Neural cell (in vitro differentiated cells): Measurements from ENCODE around the gene PHKG1. TPM values are rescaled to one million over a fixed set of nuclear protein-coding genes. Genes with fewer than 3 reads are reported as not detected.
"Not testable (repeated sequence)": the region's sequence is repeated elsewhere in the genome, so short reads cannot be mapped to it uniquely, and the experiment has no call there.

Source experiments
- H2AFZ ChIP-seq: fragments of 200-600, 300-800 bp; sonication (generic), shearing (Covaris generic); 2 replicates; pipeline ENCODE4 v1.6.0; 2014; ENCODE audit warnings: low read depth, mild to moderate bottlenecking, antibody characterized with exemption, low read length, moderate library complexity
- H3F3A ChIP-seq: fragments of 200-600 bp; shearing (Covaris generic); 2 replicates; pipeline ENCODE4 v1.6.1; 2016; ENCODE audit warnings: mild to moderate bottlenecking, moderate library complexity, mixed read lengths, antibody characterized with exemption, low read length; ENCODE audit not compliant: insufficient read depth, poor library complexity, severe bottlenecking
- H3K27ac ChIP-seq: fragments of 200-600, 300-800 bp; sonication (generic), shearing (Covaris generic); 2 replicates; pipeline ENCODE4 v1.5.1; 2014; ENCODE audit warnings: mild to moderate bottlenecking, low read length, moderate library complexity
- H3K27me3 ChIP-seq: fragments of 300-800, 200-600 bp; sonication (generic), shearing (Covaris generic); 2 replicates; pipeline ENCODE4 v1.6.0; 2014; ENCODE audit warnings: mild to moderate bottlenecking, low read depth, low read length, moderate library complexity; ENCODE audit not compliant: insufficient read depth
- H3K36me3 ChIP-seq: fragments of 300-800, 200-600 bp; sonication (generic), shearing (Covaris generic); 2 replicates; pipeline ENCODE4 v1.5.1; 2014; ENCODE audit warnings: mild to moderate bottlenecking, antibody characterized with exemption, low read length, moderate library complexity; ENCODE audit not compliant: insufficient read depth
- H3K4me2 ChIP-seq: fragments of 300-800, 200-600 bp; sonication (generic), shearing (Covaris generic); 2 replicates; pipeline ENCODE4 v1.6.0; 2014; ENCODE audit warnings: mild to moderate bottlenecking, low read length
- H3K4me3 ChIP-seq: fragments of 300-800, 200-600 bp; sonication (generic), shearing (Covaris generic); 2 replicates; pipeline ENCODE4 v1.5.1; 2014; ENCODE audit warnings: mild to moderate bottlenecking, low read length, moderate library complexity
- H3K79me2 ChIP-seq: fragments of 200-600 bp; shearing (Covaris generic); replicated peaks from 2 replicates; pipeline ENCODE4 v1.6.0; 2014; ENCODE audit warnings: mild to moderate bottlenecking, low read length, moderate library complexity; ENCODE audit not compliant: insufficient read depth
- H3K9ac ChIP-seq: fragments of 300-800, 200-600 bp; sonication (generic), shearing (Covaris generic); 2 replicates; pipeline ENCODE4 v1.6.1; 2016; ENCODE audit warnings: mild to moderate bottlenecking, low read length, mixed read lengths
- H3K9me2 ChIP-seq: fragments of 200-600 bp; shearing (Covaris generic); 2 replicates; pipeline ENCODE4 v1.6.1; 2016; ENCODE audit warnings: mild to moderate bottlenecking, low read length, mixed read lengths; ENCODE audit not compliant: insufficient read depth
- H3K9me3 ChIP-seq: fragments of 200-600, 300-800 bp; sonication (generic), shearing (Covaris generic); 2 replicates; pipeline ENCODE4 v1.6.1; 2016; ENCODE audit warnings: mild to moderate bottlenecking, mixed run types, low read length, moderate library complexity, mixed read lengths
- H4K20me1 ChIP-seq: fragments of 200-600 bp; shearing (Covaris generic); 2 replicates; pipeline ENCODE4 v1.6.1; 2016; ENCODE audit warnings: mild to moderate bottlenecking, mixed run types; ENCODE audit not compliant: insufficient read depth
- CTCF ChIP-seq: fragments of 450-650 bp; IDR thresholded peaks from 2 replicates; pipeline ENCODE4 v1.5.1; 2014; ENCODE audit warnings: antibody characterized with exemption, mild to moderate bottlenecking, moderate library complexity; ENCODE audit not compliant: poor library complexity, severe bottlenecking
- EP300 ChIP-seq: fragments of 450-650 bp; conservative IDR thresholded peaks from 2 replicates; pipeline ENCODE4 v1.6.1; 2014; ENCODE audit warnings: antibody characterized with exemption, mild to moderate bottlenecking, moderate library complexity; ENCODE audit not compliant: poor library complexity, severe bottlenecking
- EZH2 ChIP-seq: fragments of 200-600, 300-800 bp; shearing (Covaris generic), sonication (generic); IDR thresholded peaks from 2 replicates; pipeline ENCODE4 v1.6.1; 2014; ENCODE audit warnings: antibody characterized with exemption, low read length, borderline replicate concordance, mild to moderate bottlenecking; ENCODE audit not compliant: insufficient read depth, poor library complexity, severe bottlenecking
- MXI1 ChIP-seq: fragments of 450-650 bp; conservative IDR thresholded peaks from 2 replicates; pipeline ENCODE4 v1.6.1; 2014; ENCODE audit warnings: antibody characterized with exemption, mild to moderate bottlenecking; ENCODE audit not compliant: poor library complexity, severe bottlenecking
- POLR2AphosphoS5 ChIP-seq: IDR thresholded peaks from 2 replicates; pipeline ENCODE4 v1.6.1; 2012
- RAD21 ChIP-seq: fragments of 450-650 bp; conservative IDR thresholded peaks from 2 replicates; pipeline ENCODE4 v1.6.1; 2014; ENCODE audit warnings: antibody characterized with exemption, mild to moderate bottlenecking, moderate library complexity
- SMC3 ChIP-seq: fragments of 450-650 bp; conservative IDR thresholded peaks from 2 replicates; pipeline ENCODE4 v1.6.1; 2014; ENCODE audit warnings: antibody characterized with exemption, mild to moderate bottlenecking, moderate library complexity; ENCODE audit not compliant: poor library complexity
- TAF1 ChIP-seq: IDR thresholded peaks from 2 replicates; pipeline ENCODE4 v1.6.1; 2012; ENCODE audit warnings: low read depth
- polyA plus RNA-seq: library from polyadenylated mRNA; depleted of rRNA; stranded (reverse); fragments of >200 nt; gene quantifications from 2 replicates; pipeline ENCODE4 v1.2.3, GENCODE V29; 2014
- TF ChIP-seq, protein P1 (sequence below): IDR thresholded peaks from 2 replicates; pipeline ENCODE4 v1.6.1; 2012; ENCODE audit warnings: borderline replicate concordance

The PHKG1 gene
- polyA plus RNA-seq, 1 donor from 2014 or later, result 2.6 TPM

DNA sequence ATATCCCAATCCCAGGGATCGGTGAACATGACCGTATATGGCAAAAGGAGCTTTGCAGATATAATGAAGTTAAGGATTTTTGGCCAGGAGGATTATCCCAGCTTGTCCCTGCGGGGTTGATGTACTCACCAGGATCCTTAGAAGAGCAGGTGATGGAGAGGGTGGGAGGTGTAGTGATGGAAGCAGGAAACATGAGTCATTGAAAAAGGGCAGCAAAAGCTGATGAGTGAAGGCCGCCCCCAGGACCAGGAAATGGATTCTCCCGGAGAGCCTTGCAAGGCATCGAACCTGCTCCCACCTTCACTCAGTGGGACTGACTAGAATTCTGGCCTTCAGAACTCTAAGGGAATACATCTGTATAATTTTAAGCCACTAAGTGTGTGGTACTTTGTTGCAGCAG, 28.7 kb upstream of the PHKG1 start:
- Histone ChIP-seq H3K4me2 (no peak overlapping the region), H3K27ac (no peak overlapping the region), H3F3A (no peaks in the 10 kb centered on the region), H3K4me3 (no peak overlapping the region), H3K9me2 (no peaks in the 10 kb centered on the region), H3K27me3 (no peaks in the 10 kb centered on the region), H4K20me1 (no peaks in the 10 kb centered on the region), H3K36me3 (no peaks in the 10 kb centered on the region), H3K9me3 (no peaks in the 10 kb centered on the region), H3K79me2 (no peaks in the 10 kb centered on the region), H3K9ac (no peak overlapping the region), H2AFZ (no peak overlapping the region)
- TF ChIP-seq MXI1, result no peak
- TF ChIP-seq, protein P1, sequence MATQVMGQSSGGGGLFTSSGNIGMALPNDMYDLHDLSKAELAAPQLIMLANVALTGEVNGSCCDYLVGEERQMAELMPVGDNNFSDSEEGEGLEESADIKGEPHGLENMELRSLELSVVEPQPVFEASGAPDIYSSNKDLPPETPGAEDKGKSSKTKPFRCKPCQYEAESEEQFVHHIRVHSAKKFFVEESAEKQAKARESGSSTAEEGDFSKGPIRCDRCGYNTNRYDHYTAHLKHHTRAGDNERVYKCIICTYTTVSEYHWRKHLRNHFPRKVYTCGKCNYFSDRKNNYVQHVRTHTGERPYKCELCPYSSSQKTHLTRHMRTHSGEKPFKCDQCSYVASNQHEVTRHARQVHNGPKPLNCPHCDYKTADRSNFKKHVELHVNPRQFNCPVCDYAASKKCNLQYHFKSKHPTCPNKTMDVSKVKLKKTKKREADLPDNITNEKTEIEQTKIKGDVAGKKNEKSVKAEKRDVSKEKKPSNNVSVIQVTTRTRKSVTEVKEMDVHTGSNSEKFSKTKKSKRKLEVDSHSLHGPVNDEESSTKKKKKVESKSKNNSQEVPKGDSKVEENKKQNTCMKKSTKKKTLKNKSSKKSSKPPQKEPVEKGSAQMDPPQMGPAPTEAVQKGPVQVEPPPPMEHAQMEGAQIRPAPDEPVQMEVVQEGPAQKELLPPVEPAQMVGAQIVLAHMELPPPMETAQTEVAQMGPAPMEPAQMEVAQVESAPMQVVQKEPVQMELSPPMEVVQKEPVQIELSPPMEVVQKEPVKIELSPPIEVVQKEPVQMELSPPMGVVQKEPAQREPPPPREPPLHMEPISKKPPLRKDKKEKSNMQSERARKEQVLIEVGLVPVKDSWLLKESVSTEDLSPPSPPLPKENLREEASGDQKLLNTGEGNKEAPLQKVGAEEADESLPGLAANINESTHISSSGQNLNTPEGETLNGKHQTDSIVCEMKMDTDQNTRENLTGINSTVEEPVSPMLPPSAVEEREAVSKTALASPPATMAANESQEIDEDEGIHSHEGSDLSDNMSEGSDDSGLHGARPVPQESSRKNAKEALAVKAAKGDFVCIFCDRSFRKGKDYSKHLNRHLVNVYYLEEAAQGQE, result no peak
- no peak for TF ChIP-seq EP300
- no peak for TF ChIP-seq POLR2AphosphoS5
- no peak for TF ChIP-seq EZH2
- no peak for TF ChIP-seq CTCF
- no peak for TF ChIP-seq TAF1
- TF ChIP-seq SMC3, result no peak
- no peak for TF ChIP-seq RAD21

DNA sequence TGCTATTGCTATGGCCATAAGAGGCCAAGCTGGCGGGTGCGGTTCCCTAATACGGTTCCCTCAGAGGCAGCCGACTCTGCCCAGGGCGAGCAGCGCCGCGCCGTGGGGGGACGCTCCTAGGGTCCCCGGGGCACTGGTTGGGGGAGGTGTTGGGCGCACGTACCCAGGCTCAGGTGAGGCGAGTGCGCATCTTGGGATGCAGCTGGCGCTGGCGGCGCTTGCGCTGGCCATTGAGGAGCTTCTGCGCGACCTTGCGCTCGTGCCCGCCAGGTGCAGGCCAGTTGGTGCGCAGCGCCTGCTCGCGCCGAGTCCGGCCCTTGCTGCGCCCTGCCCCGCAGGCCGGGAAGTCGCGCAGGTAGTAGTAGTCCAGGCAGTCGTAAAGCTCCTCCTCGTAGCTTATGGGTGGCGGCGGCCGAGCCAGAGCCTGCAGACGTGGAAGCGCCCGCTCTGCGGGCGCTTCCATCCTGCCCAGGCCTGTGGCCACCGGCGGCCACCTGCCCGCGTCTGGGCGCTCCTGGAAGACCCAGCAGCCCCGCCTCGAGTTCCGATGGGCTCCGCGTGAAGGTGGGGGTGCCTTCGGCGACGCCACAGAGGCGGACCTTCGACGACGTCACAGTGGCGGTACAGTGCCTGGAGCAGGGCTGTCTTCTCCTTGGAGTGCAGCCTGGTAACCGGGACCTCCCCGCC, 23.2 kb upstream of the PHKG1 start, which contains the start of gene NUPR2:
Gene NUPR2, minus strand, starts transcription at position 566 of the 687 bp plus-strand sequence. Its CDS starts 103 bp downstream, at position 463.
- Histone ChIP-seq H3K9me3 (no peaks in the 10 kb centered on the region), H2AFZ (no peak within 1 kb of the TSS), H4K20me1 (no peaks in the 10 kb centered on the region), H3K9ac (no peak within 1 kb of the TSS), H3F3A (no peaks in the 10 kb centered on the region), H3K4me2 (no peak within 1 kb of the TSS), H3K36me3 (no peaks in the 10 kb centered on the region), H3K27ac (no peak within 1 kb of the TSS), H3K9me2 (no peaks in the 10 kb centered on the region), H3K79me2 (no peaks in the 10 kb centered on the region), H3K27me3 (no peaks in the 10 kb centered on the region), H3K4me3 (no peak within 1 kb of the TSS)
- TF ChIP-seq TAF1 (no peak), CTCF (no peak), SMC3 (no peak), MXI1 (no peak), RAD21 (no peak), EZH2 (no peak), EP300 (no peak), POLR2AphosphoS5 (no peak)
- TF ChIP-seq, protein P1, result no peak

DNA sequence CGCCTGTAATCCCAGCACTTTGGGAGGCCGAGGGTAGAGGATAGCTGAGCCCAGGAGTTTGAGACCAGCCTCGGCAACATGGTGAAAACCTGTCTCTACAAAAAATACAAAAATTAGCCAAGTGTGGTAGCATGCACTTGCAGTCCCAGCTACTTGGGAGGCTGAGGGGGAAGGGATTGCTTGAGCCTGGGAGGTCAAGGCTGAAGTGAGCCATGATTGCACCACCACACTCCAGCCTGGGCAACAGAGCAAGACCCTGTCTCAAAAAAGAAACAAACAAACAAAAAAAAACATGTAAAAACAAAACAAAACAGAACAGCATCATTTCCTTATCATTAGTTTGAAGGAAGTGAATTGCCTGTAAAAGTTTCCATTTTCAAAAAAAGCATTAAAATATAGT, 19.5 kb upstream of the PHKG1 start:
- not testable (repeated sequence) for H3K9ac ChIP-seq, H2AFZ ChIP-seq, H4K20me1 ChIP-seq, H3K27me3 ChIP-seq, H3K9me3 ChIP-seq, H3K27ac ChIP-seq, H3K36me3 ChIP-seq, H3K4me3 ChIP-seq, H3K4me2 ChIP-seq, H3K79me2 ChIP-seq, H3K9me2 ChIP-seq, H3F3A ChIP-seq
